SK-N-SH (cell line): Measurements from ENCODE around the gene RAB12. TPM values are rescaled to one million over a fixed set of nuclear protein-coding genes. Genes with fewer than 3 reads are reported as not detected.
A peak's percentile ranks its signal among the peaks of the same experiment; 100 is the strongest.

Experiments
- CTCF ChIA-PET: fragments of 300-600, 350-600 bp; formaldehyde crosslinking; extraction: SDS; loops from one replicate; lab custom pipeline; 2021; lab: Yijun Ruan, JAX
- POLR2A ChIA-PET: fragments of 350-600 bp; sonication (Branson Sonifier 250); formaldehyde crosslinking; extraction: SDS; loops from one replicate; lab custom pipeline; 2020; ENCODE audit warnings: antibody characterized with exemption, inconsistent platforms; lab: Yijun Ruan, JAX
- DNase-seq: peaks from one replicate; pipeline ENCODE4 v3.0.0; 2012
- H2AFZ ChIP-seq: fragments of 200-600 bp; sonication (generic); 2 replicates; pipeline ENCODE4 v1.8.1; 2016; ENCODE audit warnings: antibody characterized with exemption, mild to moderate bottlenecking, low read depth
- H3F3A ChIP-seq: fragments of 200-600 bp; sonication (generic); replicated peaks from 2 replicates; pipeline ENCODE3; 2016; ENCODE audit warnings: antibody characterized with exemption, mild to moderate bottlenecking; ENCODE audit not compliant: insufficient read depth
- H3K27ac ChIP-seq, 2 experiments: fragments of 200-500 bp in 1 of 2; fragments of 200-600 bp in 1 of 2; sonication (Bioruptor generic) in 1 of 2; sonication (generic), shearing (Covaris generic) in 1 of 2; 2 replicates each; pipeline versions ENCODE4 v1.5.1 to v1.6.1; 2014 to 2016; ENCODE audit warnings: low read depth in 2 of 2, inconsistent platforms in 1 of 2, low read length in 1 of 2, mild to moderate bottlenecking in 1 of 2, mixed read lengths in 1 of 2
- H3K27me3 ChIP-seq: fragments of 200-600 bp; sonication (generic), shearing (Covaris generic); 2 replicates; pipeline ENCODE4 v1.6.1; 2016; ENCODE audit warnings: mixed run types; ENCODE audit not compliant: insufficient read depth
- H3K36me3 ChIP-seq, 2 experiments: fragments of 200-500 bp in 1 of 2; fragments of 200-600 bp in 1 of 2; sonication (Bioruptor generic) in 1 of 2; sonication (generic) in 1 of 2; replicated peaks in 1 of 2; 2 replicates each; pipeline versions ENCODE3 to v1.5.1; 2014 to 2016; ENCODE audit warnings: low read length in 1 of 2, mild to moderate bottlenecking in 1 of 2; ENCODE audit not compliant: insufficient read depth in 2 of 2, control insufficient read depth in 1 of 2
- H3K4me1 ChIP-seq, 2 experiments: fragments of 200-500 bp in 1 of 2; fragments of 200-600 bp in 1 of 2; sonication (Bioruptor generic) in 1 of 2; sonication (generic), shearing (Covaris generic) in 1 of 2; 2 replicates each; pipeline versions ENCODE4 v1.5.1 to v1.6.1; 2014 to 2016; ENCODE audit warnings: low read depth in 1 of 2, low read length in 1 of 2, mixed run types in 1 of 2; ENCODE audit not compliant: insufficient read depth in 2 of 2, control insufficient read depth in 1 of 2
- H3K4me2 ChIP-seq: fragments of 200-600 bp; sonication (generic), shearing (Covaris generic); 2 replicates; pipeline ENCODE4 v1.6.1; 2017; ENCODE audit warnings: mixed run types
- H3K4me3 ChIP-seq, 2 experiments: fragments of 200-500 bp in 1 of 2; fragments of 200-600 bp in 1 of 2; sonication (Bioruptor generic) in 1 of 2; sonication (generic), shearing (Covaris generic) in 1 of 2; 2 replicates each; pipeline versions ENCODE4 v1.5.1 to v1.8.1; 2014 to 2016; ENCODE audit warnings: low read depth in 2 of 2, inconsistent platforms in 1 of 2, low read length in 1 of 2, mild to moderate bottlenecking in 1 of 2, mixed read lengths in 1 of 2, moderate library complexity in 1 of 2
- H3K79me2 ChIP-seq: fragments of 200-600 bp; sonication (generic); 2 replicates; pipeline ENCODE4 v1.8.1; 2017; ENCODE audit warnings: mild to moderate bottlenecking; ENCODE audit not compliant: insufficient read depth
- H3K9ac ChIP-seq: fragments of 200-600 bp; sonication (generic); 2 replicates; pipeline ENCODE4 v1.6.1; 2017; ENCODE audit warnings: mixed run types
- H3K9me2 ChIP-seq: fragments of 200-600 bp; sonication (generic); 2 replicates; pipeline ENCODE4 v1.6.1; 2017; ENCODE audit warnings: mixed run types
- H3K9me3 ChIP-seq: fragments of 200-600 bp; sonication (generic); 2 replicates; pipeline ENCODE4 v1.6.1; 2017; ENCODE audit warnings: mixed run types, mild to moderate bottlenecking, moderate library complexity
- H4K20me1 ChIP-seq: fragments of 200-600 bp; sonication (generic); 2 replicates; pipeline ENCODE4 v1.6.1; 2017; ENCODE audit warnings: mild to moderate bottlenecking, mixed run types; ENCODE audit not compliant: insufficient read depth
- CHD2 ChIP-seq: fragments of 150-350 bp; IDR thresholded peaks from 2 replicates; pipeline ENCODE4 v1.6.1; 2018; ENCODE audit warnings: low read length; ENCODE audit not compliant: partially characterized antibody
- ELF1 ChIP-seq: IDR thresholded peaks from 2 replicates; pipeline ENCODE4 v1.4.0; 2012
- EP300 ChIP-seq, 2 experiments: IDR thresholded peaks; 2 replicates each; pipeline versions ENCODE4 v1.4.0 to v1.6.1; 2012; ENCODE audit warnings: borderline replicate concordance in 1 of 2, low read depth in 1 of 2, low read length in 1 of 2
- FOXM1 ChIP-seq: IDR thresholded peaks from 2 replicates; pipeline ENCODE4 v1.4.0; 2012; ENCODE audit warnings: low read depth, mild to moderate bottlenecking
- JUND ChIP-seq: IDR thresholded peaks from 2 replicates; pipeline ENCODE4 v1.4.0; 2012
- MEF2A ChIP-seq: IDR thresholded peaks from 2 replicates; pipeline ENCODE4 v1.4.0; 2012; ENCODE audit warnings: low read depth, borderline replicate concordance
- NRF1 ChIP-seq: IDR thresholded peaks from 2 replicates; pipeline ENCODE4 v1.6.1; 2012; ENCODE audit warnings: low read depth, mild to moderate bottlenecking, low read length
- PBX3 ChIP-seq: IDR thresholded peaks from 2 replicates; pipeline ENCODE4; 2012
- RAD21 ChIP-seq: IDR thresholded peaks from 2 replicates; pipeline ENCODE4 v1.6.1; 2012; ENCODE audit warnings: mild to moderate bottlenecking, low read length
- REST ChIP-seq: IDR thresholded peaks from 2 replicates; pipeline ENCODE4 v1.6.1; 2012; ENCODE audit warnings: mild to moderate bottlenecking, low read depth, low read length, moderate library complexity
- RXRA ChIP-seq: IDR thresholded peaks from 2 replicates; pipeline ENCODE4 v1.4.0; 2012; ENCODE audit warnings: low read depth, mild to moderate bottlenecking, borderline replicate concordance
- TAF1 ChIP-seq: IDR thresholded peaks from 2 replicates; pipeline ENCODE4 v1.6.1; 2012; ENCODE audit warnings: low read depth, mild to moderate bottlenecking, low read length, moderate library complexity, borderline replicate concordance
- TEAD4 ChIP-seq: IDR thresholded peaks from 2 replicates; pipeline ENCODE4 v1.4.0; 2012; ENCODE audit warnings: mild to moderate bottlenecking, borderline replicate concordance; ENCODE audit not compliant: insufficient read depth
- YY1 ChIP-seq: IDR thresholded peaks from 2 replicates; pipeline ENCODE4 v1.4.0; 2012; ENCODE audit warnings: low read depth, mild to moderate bottlenecking
- WGBS: methylation state at CpG from one replicate; pipeline ENCODE4 v1.1.6; 2017; ENCODE audit warnings: low lambda C conversion rate; 5-methylcytosine and 5-hydroxymethylcytosine counted together
- polyA plus RNA-seq, 3 experiments: library from polyadenylated mRNA; depleted of rRNA; stranded (reverse); fragments of >200 nt; gene quantifications; 2 replicates each; pipeline ENCODE4 v1.2.3, GENCODE V29; 2012

Gene RAB12
- polyA plus RNA-seq, 1 of the 3 experiments (the other 2 are of a cell fraction): 11.0 TPM

GRCh38 chr18:8662560-8663255 is 53.5 kb downstream of the RAB12 start:
- no peak overlapping the region for H2AFZ ChIP-seq
- no peak for DNase-seq
- H3K4me1 ChIP-seq: peaks cover 12 to 20% of the 10 kb centered on the region in 2 experiments; a peak in 2 of 4 replicates
- no peaks in the 10 kb centered on the region for H3K27me3 ChIP-seq
- 97% methylated on average over 17 of the region's 20 CpGs for WGBS
- H4K20me1 ChIP-seq: no peaks in the 10 kb centered on the region
- H3K36me3 ChIP-seq: no peaks in the 10 kb centered on the region
- no peaks in the 10 kb centered on the region for H3K9me3 ChIP-seq
- no peak overlapping the region for H3K27ac ChIP-seq
- TF ChIP-seq REST (no peak), EP300 (IDR thresholded peaks at IDR 0.05; ENCODE audit: borderline replicate concordance in 1 of 2, low read depth in 1 of 2, low read length in 1 of 2) (no peak), YY1 (no peak), TEAD4 (no peak)
- H3K4me2 ChIP-seq: no peak overlapping the region
- H3K9ac ChIP-seq: no peak overlapping the region
- peaks cover 5% of the 10 kb centered on the region for H3F3A ChIP-seq
- no peak overlapping the region for H3K4me3 ChIP-seq
- CTCF ChIA-PET: interaction anchor here (1.3 to 11.7 kb wide), 3 partner anchors 8 to 324 kb away, joined by 3 to 266 read pairs (median 11); no protein-coding TSS in a partner anchor
- H3K9me2 ChIP-seq: no peaks in the 10 kb centered on the region
- no peaks in the 10 kb centered on the region for H3K79me2 ChIP-seq
- POLR2A ChIA-PET: no interaction called here

- H3K9me3 ChIP-seq: no peaks in the 10 kb centered on the region
- ChIA-PET POLR2A (no interaction called here), CTCF (interaction anchor here (1.1 kb wide), 1 partner anchor 28 kb away, joined by 9 read pairs; no protein-coding TSS in a partner anchor)
- no peaks in the 10 kb centered on the region for H3K36me3 ChIP-seq
- H3K9me2 ChIP-seq: no peaks in the 10 kb centered on the region
- H3K27me3 ChIP-seq: no peaks in the 10 kb centered on the region
- H3K9ac ChIP-seq: no peak overlapping the region
- 87% methylated on average over 3 of the region's 3 CpGs for WGBS
- H3K4me3 ChIP-seq: no peak overlapping the region
- peaks cover 0 to 14% of the 10 kb centered on the region in 2 experiments; a peak in 2 of 4 replicates for H3K4me1 ChIP-seq
- DNase-seq: no peak
- no peak for TF ChIP-seq RAD21
- no peak for TF ChIP-seq CHD2
- no peak for TF ChIP-seq MEF2A
- no peak for TF ChIP-seq PBX3
- no peak for TF ChIP-seq TAF1
- no peak for TF ChIP-seq RXRA
- no peak for TF ChIP-seq NRF1
- TF ChIP-seq ELF1: no peak
- no peak for TF ChIP-seq FOXM1
- TF ChIP-seq EP300 (IDR thresholded peaks at IDR 0.05; ENCODE audit: borderline replicate concordance in 1 of 2, low read depth in 1 of 2, low read length in 1 of 2): no peak
- TF ChIP-seq JUND: no peak
- no peak for TF ChIP-seq TEAD4
- TF ChIP-seq, all 33 proteins: peak for 0
- no peak overlapping the region for H2AFZ ChIP-seq
- no peaks in the 10 kb centered on the region for H3K79me2 ChIP-seq
- no peaks in the 10 kb centered on the region for H4K20me1 ChIP-seq
- H3F3A ChIP-seq: peaks cover 5% of the 10 kb centered on the region
- no peak overlapping the region for H3K4me2 ChIP-seq
- peak overlapping the region in 1 of 2 experiments; percentile 8; a peak in 1 of 4 replicates for H3K27ac ChIP-seq
Observed at GRCh38 chr18:8667846-8668245, 58.6 kb downstream of the RAB12 start.
